Hematopoietic multipotent progenitor cell treated with erythropoietin and hydrocortisone succinate and interleukin-3 and kit ligand, for 4 days (in vitro differentiated cells): Measurements from ENCODE around the gene PDGFA.

Source experiments
- DNase-seq: peaks from one replicate; pipeline ENCODE4 v3.0.0-alpha.2; 2015

PDGFA gene

DNA sequence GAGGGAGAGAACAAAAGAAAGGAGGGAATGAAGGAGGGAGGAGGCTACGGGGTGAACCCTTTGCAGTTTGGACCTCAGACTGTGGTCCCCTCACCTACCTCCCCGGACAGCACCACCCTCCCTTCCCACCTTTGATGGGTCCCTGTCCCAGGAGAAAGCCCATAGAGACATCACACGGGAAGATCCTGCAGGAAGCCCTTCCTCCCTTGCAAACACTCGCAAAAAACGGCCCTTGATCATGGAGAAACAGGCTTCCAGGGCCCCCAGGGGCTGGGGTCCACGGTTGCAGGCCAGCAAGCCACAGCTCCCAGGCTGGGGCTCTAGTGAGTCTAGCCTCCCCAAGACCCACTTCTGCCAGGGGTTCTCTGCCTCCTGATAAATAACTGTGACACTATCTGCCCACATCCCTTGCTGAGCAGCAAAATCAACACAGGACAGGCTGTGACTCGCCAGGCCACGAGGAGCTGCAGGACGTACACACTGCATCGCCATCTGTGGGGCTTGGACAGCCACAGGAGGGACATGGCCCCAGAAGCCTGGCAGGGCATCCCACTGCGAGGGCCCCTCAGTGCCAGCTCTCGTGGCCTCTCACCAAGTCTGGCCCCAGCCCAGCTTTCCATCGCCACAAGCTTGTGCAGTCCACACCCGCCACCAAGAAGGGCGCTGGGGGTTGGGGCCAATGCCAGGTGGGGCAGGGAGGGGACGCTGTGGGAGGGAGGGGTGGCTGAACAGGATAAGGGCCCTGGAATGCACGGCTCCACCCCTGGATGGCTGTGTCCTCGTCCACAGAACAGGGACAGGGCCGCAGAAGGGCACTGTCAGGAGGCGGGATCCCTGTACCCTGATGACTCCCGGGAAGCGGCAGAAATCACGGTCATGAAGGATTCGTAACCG lies 34.2 kb downstream of the PDGFA start:
- peak; percentile 36 for DNase-seq

DNA sequence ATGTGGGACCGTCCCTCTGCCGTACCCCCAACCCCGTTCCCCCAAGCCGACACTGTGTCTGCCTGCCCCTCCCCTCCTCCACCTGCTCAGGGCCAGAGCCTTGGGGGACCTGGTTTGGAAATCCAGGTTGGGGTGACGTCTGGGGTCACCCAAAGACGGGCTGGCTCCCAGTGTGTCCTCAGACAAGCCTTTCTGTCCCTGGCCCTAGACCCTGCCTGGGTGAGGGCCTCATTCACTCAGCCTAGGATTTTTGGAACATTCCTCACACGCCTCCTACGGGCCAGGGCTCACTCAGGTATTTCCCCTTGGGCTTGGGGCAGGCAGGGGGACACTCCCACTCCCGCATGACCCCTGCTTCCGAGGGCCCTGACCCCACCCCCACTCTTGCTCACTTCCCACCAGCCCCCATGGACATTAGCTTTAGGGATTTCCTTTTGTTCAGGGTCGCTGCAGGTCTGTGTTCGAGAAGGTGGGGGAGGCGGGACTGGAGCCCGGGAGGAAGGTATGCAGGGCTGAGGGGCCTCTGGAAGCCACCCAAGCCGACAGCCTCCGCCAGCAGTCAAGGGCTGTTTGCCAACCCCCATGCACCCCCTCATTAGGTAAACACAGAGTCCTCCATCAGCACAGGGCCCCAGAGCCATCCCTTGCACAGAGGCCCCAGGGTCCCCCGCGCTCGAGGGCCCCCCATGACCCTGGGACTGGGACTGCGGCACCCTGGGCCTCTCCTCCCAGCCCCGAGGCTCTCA lies 35.1 kb downstream of the PDGFA start:
- DNase-seq: no peak

DNA sequence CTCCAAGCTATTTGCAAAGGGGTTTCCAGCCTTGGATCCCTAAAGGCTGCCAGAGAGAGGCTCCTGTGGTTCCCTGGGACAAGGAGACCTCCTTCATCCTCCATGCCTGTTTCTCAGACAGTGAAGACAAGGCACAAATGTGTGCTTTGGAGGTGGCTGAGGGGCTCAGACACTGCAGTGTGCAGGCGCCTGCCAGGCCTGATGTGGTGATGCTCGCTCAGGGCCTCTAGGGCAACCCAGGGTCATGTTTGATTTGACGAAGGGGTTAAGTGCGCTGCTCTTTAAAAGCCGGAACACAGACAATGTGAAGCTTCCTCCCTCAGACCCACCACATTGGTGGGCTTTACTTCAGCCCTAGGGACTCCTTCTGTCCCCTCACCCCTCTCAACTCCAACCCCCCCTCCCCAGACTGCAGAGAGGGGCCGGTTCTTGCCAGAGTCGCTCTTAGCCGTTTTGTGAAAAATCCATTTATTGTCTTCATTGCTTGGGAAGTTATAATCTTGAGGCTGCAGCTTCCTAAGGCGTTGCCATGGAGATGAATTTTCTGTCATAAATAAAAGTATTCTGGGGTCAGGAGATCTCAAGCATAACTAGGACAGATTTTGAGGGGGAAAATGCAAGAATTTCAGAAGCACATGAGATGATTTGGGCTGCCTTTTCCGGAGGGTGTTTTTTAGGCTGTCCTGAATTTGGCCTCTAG lies 35.8 kb downstream of the PDGFA start:
- DNase-seq: no peak

DNA sequence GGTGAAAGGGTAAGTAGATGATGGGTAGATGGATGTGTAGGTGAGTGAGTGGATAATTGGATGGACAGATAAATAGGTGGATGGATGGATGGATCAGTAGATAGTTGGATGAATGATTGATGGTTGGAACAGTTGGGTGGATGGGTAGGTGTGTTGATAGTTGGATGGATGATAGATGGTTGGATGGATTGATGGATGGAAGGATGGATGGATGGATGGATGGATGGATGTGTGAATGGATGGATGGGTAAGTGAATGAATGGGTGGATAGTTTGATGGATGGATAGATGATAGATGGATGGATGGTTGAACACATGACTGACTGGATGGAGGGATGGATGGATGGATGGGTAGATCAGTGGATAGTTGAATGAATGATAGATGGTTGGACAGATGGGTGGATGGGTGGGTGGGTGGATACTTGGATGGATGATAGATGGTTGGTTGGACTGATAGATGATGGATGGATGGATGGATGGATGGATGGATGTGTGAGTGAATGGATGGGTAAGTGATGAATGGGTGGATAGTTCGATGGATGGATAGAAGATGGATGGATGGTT lies 37.0 kb downstream of the PDGFA start:
- no peak for DNase-seq

DNA sequence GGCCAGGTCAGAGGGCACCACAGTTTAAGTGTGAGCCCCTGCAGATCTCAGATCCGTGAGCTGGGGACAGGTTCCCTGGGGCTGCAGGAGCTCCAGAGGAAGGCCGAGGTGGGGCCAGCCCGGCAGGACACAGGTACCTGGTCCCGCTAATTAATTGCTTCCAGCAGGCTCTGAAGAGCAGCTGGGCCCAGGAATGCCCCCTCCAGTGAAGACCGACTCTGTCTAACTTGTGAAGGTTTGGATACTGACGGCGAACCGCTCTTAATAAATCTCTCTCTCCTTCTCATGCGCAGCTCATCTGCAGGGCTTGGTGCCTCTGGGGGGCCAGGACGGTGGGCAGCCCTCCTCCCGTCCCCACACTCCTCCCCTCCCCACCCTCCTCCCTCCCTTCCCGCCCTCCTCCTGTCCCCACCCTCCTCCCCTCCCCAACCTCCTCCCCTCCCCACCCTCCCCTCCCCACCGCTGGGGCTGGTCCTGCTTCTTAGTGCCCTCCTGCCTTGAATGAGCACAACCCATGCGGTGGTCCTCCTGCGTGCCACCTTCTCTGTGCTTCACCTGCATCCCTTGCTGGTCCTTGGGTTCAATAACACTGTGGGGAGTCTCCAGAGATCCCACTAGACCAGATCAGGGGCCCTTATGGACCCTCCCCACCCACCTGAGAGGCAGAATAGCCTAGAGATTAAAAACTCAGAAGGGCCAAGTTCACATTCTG lies 38.3 kb downstream of the PDGFA start:
- DNase-seq: no peak

DNA sequence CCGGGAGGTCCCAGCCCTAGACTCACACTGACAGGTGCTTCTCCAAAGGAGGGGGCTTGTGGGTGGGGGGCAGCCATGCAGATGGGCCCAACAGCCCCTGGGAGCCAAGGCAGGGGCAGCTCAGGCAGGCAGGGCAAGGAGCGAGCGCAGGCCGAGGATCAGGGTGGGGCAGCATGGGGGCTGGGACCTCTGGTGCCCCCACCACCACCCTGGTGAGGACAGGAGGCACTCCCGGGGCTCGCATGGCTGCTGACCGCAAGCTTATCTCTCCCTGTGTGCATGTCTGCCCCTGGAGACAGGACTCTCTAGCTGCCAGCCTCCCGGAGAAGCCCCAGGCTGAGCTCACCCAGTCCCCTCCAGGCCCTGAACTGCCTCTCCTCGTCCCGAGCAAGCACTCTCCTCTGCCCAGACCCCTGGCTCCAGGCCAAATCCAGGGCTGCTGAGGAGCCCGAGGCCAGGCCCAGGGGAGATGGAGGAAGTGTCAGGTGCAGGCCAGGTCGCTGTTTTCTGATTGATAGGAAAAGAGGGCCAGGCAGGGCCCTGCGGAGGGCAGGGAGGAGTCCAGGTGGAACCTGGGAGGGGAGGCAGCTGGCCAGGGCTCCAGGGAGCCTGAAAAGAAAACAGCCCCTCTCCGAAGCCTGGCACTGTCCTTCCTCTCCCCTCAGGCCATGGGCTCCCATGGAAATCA lies 39.0 kb downstream of the PDGFA start:
- DNase-seq: peak; percentile 85

DNA sequence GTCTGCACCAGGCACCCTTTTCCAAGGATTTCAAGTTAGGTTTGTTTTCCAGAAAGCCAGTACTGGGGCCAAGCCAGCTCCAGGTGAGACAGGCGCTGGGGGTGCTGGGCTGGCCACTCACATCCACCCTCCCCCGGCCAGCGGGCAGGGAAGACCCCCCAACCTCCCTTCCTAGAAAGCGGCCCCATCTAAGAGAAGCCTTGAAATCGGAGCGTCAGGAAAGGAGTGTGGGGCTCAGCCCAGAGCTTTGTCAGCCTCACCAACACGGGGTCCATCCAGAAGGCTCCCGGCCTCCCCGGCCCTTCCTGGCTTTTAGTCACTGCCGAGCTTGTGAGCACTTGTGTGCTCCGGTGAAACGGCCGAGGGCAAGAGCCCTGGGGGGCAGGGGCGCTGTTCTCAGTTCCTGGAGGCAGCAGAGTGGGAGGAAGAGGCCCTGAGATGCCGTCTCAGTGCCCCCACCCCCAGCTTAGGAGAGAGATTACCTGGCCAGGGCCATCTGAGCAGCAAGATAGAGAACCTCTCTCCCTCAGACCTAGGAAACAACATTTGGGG lies 39.6 kb downstream of the PDGFA start:
- no peak for DNase-seq

DNA sequence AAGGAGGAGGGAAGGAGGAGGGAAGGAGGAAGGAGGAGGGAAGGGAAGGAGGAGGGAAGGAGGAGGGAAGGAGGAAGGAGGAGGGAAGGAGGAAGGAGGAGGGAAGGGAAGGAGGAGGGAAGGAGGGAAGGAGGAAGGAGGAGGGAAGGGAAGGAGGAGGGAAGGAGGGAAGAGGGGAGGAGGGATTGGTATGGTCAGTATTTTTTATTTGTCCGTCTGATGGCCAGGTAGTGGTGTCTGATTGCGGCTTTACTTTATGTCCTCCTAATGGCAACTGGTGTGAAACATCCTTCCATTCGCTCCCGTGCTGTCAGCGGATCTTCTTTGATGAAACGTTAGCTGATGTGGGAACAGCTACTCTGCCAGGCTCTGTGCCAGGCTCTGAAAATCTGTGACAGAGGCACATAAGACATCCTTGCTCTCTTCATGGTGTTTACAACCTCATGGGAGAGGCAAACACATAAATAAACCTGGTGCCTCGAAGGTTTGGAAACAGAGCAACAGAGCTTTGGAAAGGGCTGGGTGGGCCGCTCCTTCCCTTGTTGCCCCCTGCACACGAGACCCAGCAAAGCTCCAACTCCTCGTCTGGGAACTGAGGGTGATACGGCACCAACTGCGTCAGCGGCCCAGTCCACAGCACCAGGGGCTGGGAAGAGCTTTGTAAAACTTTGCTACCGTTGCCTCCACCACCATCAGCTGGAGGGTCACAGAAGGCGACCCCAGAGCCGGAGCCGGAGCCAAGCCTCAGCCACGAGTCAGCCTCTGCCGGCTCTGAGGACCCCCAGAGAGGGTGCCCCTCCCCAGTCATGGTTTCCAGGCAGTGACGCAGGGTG lies 40.3 kb downstream of the PDGFA start:
- DNase-seq: no peak

DNA sequence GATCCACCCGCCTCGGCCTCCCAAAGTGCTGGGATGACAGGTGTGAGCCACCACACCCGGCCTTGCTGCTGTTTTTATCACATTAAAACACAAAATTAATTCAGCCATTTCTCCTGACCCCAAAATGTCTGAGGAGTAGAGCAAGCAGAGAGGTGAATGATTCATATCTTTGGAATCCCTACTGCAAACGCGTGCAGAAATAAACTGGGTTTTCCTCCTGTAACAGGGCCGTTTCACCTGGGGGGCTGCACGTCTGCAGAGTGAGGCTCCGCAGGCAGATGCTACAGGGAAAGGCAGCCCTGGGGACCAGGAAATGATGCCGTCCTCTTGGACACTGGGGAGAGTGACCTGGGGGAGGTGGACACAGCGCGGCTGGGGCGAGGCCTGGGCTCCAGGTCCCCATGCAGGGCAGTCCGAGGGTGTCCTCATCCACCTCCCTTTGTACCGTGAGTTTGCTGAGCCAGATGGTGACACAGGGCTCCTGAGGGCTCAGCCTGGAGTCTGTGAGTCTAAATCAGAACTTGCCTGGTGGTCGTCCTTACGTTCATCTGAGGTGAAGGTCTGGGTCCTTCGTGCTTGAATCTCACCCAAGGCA lies 41.9 kb downstream of the PDGFA start:
- DNase-seq: no peak

DNA sequence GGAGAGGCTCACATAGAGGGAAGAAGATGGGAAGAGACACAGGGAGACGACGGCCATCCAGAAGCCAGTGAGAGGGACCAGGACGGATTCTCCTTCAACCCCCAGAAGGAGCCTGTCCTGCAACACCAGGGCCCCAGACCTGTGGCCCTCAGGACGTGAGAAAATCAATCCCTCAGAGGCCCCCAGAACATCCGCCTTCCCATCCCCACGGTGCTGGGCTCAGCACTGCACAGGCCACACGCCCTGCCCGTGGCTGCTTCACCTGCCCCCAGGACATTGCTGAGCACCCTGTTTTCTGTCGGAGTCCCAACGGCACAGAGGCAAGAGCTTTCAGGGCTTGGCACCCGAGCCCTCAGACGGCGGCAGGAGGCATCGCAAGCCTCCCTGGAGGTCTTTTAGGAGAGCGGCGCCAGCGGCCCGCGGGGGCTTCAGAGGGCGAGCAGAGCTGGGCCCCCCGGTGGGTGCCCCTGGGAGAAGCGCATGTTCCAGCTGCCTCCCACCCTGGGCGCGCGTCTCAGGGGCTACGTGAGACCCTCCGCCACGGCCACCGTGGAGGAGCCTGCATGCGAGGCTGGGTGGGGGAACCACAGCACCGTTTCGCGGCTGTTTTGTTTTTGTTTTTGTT lies 42.8 kb downstream of the PDGFA start:
- DNase-seq: no peak

DNA sequence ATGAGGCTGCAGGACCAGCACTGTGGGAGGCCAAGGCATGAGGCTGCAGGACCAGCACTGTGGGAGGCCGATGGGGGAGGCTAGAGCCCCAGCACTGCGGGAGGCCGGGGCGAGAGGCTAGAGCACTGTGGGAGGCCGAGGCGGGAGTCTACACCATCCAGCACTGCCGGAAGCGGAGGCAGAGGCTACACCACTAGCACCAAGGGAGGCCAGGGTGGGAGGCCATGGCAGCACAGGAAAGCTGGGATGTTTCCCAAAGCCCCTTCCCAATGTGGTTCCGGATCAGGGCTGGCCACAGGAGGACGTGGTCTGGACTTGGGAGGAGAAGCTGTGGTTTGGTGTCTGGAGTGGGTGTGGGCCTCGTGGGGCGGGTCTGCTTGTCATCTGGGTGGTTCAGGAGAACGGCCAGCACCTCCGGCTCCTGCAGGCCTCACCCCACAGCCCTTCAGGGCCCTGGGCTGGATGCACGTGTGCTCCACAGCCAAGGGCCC lies 43.6 kb downstream of the PDGFA start:
- no peak for DNase-seq

DNA sequence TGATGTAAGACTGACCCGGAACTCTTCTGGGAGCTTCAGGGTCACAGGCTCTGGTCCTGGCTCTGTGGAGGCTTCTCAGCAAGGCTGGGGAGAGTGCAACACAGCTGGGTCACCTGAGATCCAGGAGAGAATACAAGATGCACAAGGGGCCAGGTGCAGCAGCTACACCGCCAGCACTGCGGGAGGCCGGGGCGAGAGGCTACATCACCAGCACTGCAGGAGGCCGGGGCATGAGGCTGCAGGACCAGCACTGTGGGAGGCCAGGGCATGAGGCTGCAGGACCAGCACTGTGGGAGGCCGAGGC lies 44.3 kb downstream of the PDGFA start:
- DNase-seq: no peak

DNA sequence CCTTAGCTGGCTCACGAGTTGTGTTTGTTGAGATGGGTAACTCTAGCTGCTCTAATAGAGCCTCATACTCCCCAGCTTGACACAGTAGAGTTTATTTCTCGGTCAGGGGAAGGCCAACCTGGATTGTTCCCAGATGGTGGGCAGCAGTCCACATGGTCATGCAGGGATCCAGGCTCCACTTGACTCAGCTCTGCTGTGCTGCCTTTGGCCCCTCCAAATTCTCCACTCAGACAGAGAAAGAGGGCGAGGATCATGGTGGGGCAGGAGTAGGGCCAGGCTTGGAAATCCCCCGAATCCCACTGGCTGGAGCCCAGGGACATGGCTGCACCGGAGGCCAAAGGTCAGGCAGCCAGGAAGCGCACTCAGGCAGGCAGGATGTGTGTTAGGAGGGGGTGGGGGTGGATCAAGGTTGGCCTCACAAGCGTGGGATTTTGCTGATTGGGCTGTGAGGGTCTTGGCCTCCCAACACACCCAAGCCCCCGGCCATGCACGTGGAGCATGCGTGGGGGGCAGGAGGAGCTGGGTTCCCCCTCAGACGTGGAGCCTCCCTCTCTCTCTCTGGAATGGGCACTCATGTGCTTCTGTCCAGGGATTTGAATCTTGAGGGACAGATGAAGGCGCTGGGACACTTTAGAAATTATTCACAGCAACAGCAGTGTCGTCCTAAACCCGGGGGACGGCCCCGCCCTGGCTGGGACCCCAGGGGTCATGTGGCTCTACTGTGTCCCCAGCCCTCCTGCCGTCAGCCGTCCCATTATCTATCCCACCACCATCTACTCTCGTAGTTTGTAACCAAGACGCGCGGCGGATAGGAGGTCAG lies 44.8 kb downstream of the PDGFA start:
- no peak for DNase-seq

DNA sequence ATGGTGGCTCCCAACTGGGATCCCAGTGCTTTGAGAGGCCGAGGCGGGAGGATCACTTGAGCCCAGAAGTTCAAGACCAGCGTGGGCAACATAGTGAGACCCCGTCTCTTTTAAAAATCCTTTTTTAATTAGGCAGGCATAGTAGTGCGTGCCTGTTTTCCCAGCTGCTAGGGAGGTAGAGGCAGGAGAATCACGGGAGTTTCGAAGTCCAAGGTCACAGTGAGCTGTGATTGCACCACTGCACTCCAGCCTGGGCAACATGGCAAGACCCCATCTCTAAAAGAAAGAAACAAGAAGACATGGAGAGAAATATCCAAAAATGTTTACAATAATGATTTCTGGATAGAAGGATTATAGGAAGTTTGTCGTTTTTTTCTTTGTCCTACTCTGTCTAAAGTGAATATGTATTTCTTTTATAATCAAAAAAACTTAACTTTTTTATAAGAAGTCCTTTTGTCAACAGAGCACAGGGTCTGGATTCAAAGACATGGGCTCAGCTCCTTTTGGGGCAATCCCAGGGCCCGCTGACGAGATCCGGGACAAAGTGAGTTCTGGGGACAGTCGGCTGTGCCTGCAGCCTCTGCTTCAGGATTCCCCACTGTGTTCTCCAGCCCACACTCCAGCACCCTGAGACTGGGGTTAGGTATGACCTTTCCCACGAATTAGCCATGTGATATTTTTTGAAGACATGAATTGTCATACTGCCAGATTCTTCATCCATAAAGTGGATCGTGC lies 45.6 kb downstream of the PDGFA start:
- no peak for DNase-seq

DNA sequence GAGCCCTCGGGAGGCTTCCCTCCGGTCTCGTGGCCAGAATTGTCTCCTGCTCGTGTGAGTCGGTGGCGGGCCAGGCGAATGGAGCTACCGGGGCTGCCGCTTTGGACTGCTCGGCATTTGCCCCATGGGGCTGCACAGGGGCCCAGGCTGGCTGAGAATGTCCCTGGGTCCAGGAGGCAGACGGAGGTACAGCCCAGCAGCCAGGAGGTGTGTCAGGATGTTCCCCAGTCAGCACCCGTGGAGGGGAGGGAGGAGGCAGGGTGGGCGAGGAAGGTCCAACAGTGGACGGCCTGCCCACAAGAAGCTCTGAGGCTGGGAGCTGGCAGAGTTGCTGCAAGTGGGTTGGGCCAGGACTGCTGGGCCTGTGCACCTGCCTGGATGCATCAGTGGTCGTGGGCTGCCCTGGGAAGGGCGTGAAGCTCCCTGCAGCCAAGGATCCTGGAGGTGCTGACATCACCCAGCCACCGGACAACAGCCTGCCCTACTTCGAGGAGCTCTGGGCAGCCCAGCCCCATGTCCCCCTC lies 46.4 kb downstream of the PDGFA start:
- DNase-seq: no peak

DNA sequence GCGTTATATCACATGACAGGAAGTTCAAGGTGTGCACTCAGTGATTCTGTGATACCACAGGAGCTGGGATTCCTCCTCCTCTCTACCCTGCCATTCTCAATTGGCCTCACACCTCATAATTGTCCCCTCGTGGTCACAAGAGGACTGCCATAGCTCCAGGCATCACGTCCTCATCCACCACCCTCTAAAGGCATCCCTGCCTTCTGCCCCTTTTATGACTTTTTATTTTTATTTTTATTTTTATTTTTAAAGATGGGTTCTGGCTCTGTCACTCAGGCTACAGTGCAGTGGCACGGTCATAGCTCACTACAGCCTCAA lies 47.0 kb downstream of the PDGFA start:
- no peak for DNase-seq

DNA sequence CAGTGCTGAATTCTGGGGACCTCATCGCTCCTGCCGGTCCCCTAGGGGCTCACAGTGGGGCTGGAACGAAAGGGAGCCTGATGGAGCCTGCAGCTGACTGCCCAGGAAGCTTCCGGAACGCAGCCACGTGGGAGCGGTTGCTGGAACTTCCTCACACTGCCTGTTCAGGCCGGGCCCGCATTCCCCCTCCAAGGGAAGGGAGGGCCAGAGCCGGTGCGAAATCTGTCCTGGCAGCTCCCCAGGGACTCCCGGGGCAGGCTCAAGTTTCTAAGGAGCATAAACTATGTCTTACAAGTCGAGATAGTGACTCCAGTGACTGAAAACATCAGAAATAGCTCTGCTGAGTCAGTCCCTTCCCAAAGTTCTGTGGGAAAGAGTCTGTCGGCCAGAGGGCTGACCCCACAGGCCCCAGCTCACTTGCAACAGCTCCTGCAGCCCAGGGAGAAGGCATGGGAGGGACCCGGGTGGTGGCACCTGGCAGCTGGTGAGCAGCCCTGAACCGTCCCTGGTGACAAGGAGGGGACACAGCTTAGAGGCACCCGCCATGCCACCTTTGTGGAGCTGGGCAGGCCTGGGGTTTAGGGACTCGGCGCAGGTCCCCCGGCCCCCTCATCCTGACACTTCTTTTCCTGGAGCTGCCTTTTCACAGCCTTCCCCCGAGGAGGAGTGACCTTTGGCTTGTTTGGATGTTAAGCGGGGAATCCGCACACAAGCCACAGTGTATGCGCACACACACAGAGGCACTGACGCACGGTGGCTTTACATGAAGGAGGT lies 47.6 kb downstream of the PDGFA start:
- peak; percentile 28 for DNase-seq
